NCI-H345 (cell line): ENCODE results near the gene SEMA4C.
A peak's percentile ranks its signal among the peaks of the same experiment; 100 is the strongest.

Experiments used
- DNase-seq: peaks from one replicate; lab custom pipeline; 2025; lab: John Stamatoyannopoulos, UW

SEMA4C gene

DNA sequence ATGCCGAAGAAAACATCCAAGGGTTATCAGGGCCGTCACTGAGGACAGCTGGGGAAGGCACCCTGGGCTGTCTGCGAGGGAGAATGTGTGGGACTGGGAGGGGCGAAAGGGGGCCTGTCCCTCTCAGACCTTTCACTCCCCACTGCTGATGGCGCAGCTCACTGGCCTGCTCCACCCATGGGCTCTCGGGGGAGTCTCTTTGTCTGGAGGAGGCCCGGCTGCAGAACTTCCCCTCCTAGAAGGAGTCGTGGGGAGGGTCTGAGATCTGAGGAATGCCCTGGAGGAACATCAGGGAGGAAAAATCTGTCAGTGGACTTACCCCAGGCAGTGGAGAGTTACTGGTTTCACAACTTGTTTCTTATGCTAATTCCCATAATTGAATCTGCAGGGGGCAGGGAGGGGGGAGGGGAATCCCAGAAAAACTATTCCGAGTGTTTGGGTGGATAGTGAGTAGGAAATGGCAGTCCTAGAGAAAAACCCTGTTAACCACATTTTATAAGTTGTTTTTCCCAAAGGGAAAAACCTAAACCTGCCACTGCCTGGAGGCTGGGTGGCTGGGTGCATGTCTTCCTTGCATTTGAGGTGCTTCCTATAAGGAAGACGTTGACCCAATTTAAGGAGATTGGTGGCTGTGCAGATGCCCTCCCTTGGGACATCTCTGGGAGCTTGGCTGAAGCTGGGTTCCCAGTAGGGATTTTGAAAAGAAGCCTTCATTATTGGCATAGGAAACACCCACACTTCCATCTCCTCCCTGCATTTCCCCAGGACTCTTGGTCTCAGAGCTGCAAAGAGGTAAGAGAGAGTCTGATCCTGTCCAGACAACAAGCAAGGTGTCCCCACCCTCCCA is 11.7 kb upstream of the SEMA4C start:
- no peak for DNase-seq

DNA sequence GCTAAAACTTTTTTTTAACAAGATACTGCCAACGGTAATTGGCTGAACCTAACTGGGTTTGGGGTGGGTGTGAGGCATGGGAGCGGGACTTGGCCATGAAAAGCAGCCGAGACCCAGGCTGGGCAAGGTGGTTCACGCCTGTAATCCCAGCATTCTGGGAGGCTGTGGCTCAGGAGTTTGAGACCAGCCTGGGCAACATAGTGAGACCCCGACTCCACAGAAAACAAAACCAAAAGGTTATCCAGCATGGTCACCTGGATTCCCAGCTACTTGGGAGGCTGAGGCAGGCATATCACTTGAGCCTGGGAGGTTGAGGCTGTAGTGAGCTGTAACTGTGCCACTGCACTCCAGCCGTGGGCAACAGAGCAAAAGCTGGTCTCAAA is 11.0 kb upstream of the SEMA4C start:
- DNase-seq, result no peak

- no peak for DNase-seq
Measured at GRCh38 chr2:96879545-96880040, 9.7 kb upstream of the SEMA4C start.

- no peak for DNase-seq
Measured at GRCh38 chr2:96878796-96879544, 9.1 kb upstream of the SEMA4C start.

DNA sequence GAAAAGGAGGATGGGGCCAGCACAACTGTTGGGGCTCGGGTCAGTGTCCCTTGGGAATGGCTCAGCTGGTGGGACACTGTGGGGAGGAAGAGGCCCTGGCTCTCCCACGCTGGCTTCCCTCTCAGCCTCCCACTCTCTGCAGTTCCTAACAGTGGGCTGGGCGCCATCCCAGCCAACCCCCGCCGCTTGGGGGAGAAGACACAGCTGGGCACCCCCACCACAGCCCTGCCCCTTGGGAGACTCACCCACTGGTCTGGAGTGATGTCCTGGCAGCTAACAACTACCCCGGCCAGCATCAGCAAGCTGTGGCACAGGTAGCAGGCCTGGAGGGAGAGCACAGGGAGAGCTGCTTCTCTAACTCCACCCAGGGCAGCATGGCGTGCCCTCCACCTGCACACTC is 8.3 kb upstream of the SEMA4C start:
- no peak for DNase-seq

GRCh38 chr2:96877631-96878092 is 7.8 kb upstream of the SEMA4C start:
- DNase-seq, result no peak

- no peak for DNase-seq
Measured at GRCh38 chr2:96877042-96877451, 7.2 kb upstream of the SEMA4C start.

DNA sequence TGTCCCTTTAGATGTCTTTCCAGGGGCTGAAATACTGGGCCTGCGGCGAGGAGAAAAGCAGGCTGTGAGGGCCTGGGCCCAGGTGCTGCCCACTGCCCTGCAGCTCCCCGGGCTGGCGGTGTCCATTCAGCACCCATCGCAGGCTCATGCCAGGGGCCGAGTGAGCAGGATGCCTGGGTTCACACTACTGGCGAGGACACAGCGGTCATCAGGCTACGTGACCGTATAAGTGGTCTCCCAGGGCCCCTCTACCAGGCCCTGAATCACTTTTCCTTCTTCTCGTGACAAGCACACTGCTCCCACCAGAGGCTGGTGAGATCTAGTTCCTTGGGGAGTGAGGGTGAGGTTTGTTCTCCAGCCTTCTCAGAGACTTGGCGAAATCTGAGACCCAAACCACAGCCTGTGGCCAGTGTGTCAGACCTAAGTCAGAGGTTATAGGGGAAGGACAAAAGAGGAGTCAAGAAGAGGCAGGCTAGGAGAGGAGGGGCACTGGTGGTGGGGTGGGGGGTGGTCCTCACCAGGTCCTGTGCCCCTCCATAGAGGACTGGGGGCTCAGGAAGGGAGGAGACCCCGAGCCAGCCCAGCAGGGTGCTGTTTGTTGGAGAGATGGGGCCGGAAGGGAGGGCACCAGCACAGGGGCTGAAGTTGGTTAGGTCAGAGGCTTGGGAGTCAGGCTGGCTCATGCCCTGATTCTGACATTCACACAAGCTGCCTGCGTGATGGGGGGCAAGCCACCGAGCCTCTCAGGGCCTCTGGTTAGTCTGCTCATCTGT is 6.6 kb upstream of the SEMA4C start:
- DNase-seq, result no peak

DNA sequence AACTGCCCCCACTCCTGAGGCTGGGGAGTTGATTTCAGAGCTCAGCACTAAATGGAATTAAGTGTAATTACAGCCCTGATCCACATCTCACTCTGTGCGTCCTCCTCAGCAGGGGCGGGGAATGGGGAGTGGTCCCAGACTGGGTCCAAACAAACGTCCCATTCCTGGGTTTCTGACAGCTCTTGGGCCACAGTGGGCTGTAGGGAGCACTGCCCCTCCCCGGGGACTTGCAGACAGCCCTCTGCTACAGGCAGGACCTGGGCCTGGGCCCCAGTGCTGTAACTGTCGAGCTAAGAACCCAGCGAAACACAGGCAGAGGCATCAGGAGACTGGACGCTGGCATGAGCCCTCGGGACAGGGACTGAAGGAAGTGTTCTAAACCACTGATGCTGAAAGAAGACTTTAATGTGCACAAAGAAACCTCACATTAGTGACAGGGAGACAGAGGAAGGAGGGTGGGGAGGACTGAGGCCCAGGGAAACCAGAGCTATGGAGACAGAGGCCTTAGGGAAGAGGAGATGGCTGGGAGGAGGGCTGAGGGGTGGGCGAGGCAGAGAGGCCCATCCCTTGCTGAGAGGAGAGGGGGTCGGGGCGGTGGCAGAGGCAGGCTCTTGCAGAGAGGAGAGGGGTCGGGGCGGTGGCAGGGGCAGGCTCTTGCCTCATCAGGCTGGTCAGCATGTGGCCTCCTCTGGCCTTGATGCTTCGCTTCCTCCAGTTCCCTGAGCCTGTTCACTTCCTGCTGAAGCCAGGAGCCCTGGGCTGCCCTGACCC is 5.8 kb upstream of the SEMA4C start:
- no peak for DNase-seq

DNA sequence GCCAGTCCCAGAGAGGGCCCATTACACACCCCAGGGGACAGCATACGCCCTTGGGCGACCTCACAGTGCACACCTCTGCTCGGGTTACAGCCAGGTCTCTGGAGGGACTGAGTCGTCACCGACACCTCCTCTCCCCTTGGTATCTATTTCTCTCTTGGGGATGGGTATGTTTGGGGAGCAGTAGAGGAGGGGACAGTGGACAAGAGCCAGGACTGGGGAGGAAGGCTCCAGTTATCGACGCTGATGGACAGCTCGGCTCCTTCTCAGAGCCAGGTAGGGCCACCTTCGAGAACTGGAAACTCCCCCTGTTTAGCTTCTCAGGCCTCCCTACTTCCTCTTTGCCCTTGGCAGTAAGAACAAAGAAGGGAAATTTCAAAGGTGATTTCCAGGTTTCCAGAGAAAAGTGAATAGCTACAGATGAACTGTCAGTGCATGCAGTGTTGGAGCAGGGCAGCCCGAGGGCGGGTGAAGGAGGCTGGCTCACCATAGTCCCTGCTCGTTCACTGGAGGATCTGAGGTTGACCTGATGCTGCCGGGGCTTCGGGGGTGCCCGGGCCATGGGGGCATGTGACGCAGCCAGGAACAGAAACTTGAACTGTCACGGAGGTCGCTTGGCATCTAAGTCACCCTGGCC is 4.4 kb upstream of the SEMA4C start:
- no peak for DNase-seq

- no peak for DNase-seq
Measured at GRCh38 chr2:96873651-96874096, 3.8 kb upstream of the SEMA4C start.

GRCh38 chr2:96872591-96873349 is 2.9 kb upstream of the SEMA4C start:
- no peak for DNase-seq

DNA sequence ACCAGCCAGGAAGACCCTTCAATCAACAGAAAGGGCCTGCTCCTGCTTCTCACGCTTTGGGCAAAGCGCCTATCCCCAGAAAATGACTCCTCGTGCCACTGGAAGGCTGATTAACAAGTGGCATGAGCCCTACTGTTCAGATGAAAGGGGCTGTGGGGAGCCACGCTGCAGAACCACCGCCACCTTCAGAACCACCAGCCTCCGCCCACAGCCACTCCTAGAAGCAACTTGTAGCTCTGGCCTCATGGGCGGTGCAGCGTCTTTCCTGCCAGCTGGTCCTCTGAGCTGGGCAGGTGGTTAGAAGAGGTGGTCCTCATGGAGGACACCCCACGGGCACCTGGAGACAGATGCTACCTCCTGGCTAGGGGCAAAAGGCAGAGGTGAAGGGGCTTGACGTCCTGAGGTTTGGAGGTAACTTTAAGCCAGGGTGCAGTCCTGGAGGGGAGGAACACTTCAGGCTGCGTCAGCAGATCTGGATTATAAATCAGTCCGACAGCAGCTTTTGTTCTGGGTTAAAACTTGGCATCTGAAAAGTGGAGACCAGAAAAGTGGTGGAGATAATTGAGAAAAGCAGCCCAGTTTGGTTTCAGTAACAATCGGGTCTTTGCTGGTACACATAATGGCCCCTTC is 861 bp upstream of the SEMA4C start:
- peak; percentile 71 for DNase-seq

DNA sequence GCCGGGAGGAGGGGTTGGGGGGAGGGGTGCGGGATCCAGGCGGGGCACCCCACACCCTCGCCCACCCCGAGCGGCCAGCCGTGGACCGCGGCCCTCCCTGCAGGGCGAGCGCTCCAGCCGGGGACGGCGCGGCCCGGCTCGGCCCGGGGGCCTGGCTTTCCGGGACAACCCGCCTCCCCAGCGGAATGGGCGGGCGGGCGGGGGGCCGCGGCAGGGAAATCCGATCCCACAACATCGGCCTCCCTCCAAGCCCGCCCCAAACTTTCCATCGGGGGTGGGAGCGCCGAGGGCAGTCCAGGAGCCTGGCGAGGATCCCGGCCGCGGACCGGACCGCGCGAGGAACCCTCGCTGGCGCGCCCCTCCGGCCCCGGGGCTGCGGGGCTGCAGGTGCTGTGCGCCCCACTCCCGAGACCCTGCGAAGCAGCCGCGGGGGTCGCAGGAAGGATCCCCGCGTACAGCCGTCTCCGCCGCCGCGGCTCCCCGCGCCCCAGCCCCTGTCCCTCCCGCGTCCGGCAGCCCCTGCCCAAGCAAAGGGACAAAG is 529 bp downstream of the SEMA4C start:
- peak; percentile 32 for DNase-seq

DNA sequence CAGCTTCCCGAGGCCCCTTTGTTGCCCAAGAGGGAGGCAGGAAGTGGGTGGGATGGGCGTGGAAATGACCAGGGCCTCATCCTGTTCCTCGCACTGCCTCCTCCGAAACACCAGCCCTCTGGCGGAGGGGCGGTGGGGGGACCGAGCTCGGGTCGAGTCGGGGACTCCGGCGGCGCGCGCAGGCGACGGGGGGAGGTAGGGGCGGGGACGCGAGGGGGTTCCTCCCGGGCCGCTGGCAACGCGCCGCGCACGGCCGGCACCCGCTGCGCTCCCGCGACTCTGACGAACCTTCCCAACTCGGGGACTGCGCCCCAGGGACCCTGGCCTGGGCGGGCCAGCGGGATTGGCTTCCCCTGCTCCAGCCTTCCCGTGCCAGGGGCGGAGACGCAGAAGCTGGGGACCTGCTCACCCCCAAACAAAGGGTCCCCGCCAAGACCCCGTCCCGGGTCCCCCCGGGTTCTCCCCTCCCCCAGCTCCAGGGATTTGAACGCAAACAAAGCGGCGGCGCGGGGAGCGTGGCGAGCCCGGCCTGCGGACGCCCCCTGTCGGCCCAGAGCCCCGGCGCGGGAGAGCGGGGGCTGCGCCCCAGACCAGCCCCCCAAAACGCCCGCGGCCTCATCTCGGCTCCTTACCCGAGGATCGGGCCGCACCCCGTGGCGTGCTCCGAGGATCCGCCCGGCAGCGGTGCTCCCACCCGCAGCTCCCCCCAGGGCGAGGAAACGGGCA is 1.2 kb downstream of the SEMA4C start:
- DNase-seq, result peak; percentile 71

DNA sequence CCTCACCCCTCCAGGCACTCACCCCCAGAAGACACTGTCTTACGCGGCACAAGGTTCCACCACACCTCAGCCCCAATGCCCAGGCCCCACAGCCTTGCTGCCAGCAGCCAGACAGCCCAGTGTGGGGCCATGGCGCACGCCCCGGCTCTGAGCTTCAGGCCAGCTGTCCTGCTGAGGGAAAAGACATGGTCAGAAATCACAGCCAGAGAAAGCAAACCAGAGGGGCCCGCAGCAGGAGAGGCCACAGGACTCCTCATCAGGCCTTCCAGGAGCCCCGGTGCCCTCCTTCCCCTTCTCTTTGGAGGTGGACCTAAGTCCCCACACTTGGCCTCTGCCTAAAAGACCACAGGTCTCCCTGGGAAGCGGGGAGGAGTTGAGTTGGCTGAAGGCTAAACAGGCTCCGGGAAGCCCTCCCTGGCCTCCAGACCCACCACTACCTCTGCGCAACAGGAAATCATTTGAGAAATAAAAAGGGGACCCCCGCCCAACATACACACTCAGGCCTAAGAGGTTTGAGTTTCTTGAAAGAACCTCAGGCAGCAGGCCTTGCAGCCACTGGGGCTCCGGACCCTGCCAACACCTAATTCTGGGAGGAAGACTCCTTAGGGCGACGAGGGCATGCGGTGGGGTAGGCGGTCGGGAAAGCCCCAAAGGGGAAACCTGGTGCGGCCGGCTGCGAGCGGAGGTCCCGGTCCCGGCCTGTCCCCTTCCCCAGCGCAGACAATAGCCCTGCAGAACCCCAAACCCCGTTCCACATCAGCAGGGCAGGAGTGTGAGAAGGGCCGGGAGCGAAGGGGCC is 1.9 kb downstream of the SEMA4C start:
- DNase-seq, result no peak

DNA sequence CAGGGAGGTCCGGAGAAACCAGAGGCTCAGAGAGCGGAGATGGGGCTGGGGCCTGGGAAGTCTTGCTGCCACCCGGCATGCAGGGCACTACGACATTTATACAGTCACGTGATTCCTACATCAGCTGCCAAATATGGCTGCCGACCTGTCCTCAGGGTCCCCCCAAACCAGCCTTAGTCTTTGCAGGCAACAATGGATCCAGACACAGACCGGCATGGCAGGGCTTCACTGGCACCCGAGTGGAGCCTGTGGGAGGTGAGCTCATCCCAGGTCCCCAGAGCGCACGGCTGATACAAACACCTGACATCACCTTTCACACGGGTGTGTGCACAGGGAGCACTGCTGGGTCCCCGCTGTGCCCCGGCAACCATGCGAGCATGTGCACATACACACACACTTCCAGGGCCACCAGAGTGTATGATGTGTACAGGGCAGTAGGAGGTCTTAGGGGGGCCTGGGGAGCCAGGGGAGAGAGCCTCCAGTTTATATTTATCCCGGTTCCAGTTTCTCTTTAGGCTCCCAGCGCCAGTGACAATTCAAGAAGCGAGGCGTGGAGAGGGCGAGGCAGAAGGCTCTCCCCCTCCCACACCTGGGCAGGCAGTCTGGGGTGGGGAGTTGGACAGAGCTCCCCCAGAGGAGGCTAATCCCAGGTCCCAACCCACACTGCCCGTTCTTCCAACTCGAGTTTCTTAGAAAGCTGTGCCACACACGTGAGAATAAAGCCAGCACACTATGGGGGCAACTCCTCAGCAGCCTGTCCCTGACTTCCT is 2.7 kb downstream of the SEMA4C start:
- no peak for DNase-seq
